NCI-H1694 (cell line): ENCODE results near the gene FBRSL1.

ENCODE experiments used
- DNase-seq: peaks from one replicate; lab custom pipeline; 2025; lab: John Stamatoyannopoulos, UW

Gene FBRSL1

GRCh38 chr12:132497514-132498405, 7.8 kb downstream of the FBRSL1 start:
- DNase-seq, result no peak

DNA sequence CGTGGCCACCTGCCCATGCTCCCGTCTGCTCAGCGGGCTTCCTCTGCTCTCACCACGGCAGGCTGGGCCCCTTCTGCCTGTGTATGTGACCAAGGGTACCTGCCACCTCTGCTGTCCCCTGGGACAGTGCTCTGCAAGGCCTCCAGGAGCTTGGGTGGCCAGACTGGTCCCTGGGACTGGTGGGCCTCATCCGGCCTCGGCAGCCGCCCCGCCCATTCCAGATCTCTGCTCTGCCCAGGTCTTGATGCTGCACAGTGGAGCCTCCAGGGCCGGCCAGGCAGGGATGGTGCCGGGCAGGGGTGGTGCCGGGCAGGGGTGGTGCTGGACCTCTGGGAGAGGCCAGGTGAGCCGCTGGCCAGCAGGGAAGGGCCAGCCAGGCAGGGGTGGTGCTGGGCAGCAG, 9.0 kb downstream of the FBRSL1 start:
- DNase-seq, result no peak

GRCh38 chr12:132500142-132500855, 10.3 kb downstream of the FBRSL1 start:
- no peak for DNase-seq

DNA sequence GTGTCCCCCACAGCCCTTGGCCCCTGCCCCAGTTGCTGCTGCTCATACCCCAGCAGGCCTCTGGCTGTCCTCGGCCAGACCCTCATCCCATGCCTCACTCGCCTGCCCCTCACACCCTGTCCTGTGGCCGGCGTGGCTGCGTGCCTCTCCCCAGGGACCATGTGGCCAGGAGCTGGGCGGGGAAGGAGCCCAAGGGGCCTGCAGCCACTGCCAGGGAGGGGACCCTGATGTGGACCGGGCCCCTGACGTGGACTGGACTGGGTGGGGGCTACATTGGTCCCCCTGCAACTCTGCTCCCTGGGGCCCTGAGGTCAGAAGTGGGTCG, 10.9 kb downstream of the FBRSL1 start:
- DNase-seq, result no peak

DNA sequence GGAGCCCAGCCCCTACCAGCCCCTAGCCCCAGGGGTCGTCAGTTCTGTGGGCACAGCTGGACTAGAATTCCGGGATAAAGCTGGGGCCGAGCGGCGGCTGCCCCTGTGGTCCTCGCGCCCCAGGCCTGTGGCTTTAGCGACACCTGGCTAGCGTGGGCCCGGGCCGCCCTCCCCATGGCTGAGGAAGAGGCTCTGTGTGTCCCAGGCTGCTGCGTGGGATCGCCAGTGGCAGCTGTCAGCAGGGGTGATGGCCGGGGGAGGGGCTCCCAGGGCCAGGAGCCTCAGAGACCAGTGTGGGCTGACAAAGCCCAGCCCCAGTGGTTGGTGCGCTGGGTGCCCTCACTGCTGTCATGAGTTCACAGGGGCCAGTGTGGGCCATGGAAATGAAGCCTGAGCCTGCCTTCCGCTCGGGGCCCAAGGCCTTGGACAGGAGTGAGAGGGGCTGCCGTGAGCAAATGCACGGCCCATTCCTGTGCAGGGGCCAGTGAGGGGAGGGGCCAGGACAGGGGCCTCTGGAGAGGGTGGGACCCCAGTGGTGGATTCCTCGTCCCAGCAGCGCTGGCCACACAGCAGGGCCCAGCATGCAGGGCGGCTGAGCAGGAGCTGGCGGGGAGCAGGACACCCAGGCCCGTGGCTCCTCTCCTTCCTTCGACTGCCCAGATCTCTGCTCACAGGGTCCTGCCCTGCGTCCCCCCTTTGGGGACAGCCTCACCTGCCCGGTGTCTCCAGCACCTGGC, 11.4 kb downstream of the FBRSL1 start:
- no peak for DNase-seq

DNA sequence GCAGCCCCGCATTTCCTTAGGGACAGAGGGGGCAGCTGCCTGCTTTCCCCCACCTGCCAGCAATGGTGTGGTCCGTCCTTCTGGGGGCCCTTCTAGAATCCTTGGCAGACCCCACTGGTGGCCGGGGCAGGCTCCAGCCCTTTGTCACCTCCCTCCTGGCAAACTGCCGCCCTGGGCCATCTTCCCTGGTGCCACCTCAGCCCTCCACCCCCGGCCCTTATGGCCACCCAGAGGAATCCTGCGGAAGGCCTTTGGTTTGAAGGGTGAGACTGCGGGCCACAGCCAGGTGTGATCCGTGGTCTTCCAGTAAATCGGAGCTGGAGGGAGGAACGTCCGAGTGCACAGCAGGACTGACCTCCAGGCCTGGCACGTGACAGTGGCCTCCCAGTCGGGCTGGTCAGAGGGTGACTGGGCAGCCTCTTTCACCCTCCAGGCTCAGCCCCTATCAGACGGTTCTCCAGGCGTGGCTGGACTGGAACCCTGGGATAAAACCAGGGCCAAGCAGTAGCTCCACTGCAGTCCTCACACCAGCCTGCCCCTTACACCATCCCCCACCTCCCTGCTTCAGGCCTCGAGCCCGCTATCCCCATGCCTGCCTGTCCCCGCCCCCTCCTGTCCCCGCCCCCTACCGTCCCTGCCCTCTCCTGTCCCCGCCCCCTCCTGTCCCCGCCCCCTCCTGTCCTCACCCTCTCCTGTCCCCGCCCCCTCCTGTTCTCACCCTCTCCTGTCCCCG, 12.4 kb downstream of the FBRSL1 start:
- no peak for DNase-seq

DNA sequence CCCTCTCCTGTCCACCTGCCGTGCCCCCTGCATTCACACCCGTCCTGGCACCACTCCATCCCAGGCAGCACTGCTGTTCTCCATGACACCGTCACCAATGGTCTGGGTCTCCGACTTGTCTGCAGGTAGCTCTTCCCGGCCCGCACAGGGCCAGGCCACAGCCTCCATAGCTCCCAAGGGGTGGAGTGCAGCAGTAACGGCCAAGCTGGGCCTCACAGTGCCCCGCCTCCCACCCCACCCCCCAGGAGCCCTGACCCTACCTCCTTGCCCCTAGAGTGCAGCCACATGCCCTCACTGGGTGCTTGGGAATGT, 12.9 kb downstream of the FBRSL1 start:
- DNase-seq, result no peak

DNA sequence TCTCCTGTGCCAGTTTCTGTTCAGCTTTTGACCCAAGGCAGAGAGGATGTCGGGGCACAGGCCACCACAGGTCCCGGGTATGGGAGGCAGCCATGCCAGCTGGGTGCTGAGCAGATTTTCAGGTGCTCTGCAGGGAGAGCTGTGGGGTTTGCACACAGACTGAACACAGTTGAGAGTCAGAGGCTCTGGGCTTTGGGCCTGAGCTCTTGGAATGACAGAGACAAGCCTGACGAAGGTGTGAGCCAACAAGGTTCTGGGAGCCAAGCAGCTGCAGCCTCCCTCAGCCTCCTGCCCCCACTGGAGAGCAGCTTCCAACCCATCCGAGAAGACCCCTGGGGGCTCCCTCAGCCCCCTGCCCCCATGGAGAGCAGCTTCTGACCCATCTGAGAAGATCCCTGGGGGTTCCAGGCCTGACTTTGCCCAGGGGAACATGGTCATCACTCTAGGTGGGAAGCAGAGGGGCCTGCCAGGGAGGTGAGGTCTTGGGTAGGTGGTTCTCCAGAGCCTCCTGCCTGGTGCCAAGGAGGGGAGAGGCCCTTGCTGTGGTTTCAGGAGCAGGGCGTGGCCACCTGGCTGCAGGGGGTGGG, 13.8 kb downstream of the FBRSL1 start:
- no peak for DNase-seq

DNA sequence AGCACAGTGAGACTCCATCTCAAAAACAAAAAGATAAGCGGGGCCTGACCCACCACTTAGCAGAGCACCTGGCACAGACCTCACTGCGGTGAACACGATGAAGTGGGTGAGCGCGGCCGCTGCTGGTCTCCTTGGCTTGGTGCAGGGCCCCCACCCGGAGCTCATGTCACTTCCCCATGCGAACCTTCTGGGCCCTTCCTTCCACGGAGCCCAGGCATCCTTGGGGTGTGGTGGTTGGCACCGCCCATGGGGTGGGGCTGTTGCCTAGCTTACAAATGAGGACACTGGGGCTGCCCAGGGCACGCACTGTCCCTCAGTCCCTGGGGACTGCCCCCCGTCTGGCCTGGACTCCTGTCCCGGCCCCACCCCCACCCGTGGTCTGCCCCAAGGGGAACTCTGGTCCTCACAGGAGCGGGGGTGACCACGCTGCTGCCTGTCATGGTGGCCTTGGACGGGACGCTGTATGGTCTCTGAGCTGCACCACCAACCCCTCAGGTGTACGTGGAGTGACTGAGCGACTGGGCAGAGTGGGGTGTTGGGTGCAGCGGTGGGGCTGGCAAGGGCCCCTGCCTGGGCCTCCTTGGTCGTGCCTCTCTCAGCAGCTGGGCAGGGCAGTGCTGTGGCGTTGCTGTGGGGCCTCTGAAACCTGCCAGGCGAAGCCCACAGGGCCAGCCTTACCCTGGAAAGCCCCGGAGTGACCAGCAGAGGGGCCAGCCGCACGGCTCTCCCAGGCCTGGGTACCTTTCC, 15.3 kb downstream of the FBRSL1 start:
- DNase-seq, result no peak

DNA sequence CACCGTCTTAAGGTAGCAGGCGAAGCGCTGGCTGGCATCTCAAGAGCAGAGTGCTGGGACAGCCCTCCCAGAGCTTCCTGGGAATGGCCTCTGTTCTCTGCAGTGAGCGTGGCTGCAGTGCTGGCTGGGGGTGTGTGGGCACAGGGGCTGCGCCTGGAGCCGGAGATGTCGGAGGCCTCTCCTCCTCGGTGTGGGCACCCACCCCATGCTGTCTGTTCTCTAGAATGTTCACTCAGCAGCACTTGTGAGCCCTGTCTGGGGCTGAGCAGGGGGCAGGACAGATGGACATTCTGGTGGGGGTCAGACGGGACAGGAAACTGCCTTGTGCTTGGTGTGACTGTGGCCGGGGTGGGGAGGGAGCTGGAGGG, 15.9 kb downstream of the FBRSL1 start:
- DNase-seq, result no peak

GRCh38 chr12:132506328-132507160, 16.6 kb downstream of the FBRSL1 start:
- DNase-seq, result no peak

DNA sequence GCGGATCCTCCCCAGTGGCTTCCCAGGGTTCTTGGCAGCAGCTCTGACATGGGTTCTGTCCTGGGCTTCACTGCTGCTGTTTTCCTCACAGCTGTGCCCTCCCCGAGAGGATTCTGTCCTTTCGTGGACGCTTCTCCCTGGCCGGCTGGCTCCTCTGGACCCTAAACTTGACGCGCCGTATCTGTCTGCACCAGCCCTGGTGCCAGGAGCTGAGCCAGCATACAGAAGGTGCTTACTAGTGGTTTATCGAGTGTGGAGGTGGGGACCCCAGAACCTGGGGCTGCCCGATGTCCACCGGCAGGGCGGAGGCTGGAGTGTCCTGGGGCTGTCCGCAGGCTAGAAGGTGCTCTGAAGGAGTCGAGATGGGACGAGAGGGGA, 17.2 kb downstream of the FBRSL1 start:
- DNase-seq, result no peak

- DNase-seq, result no peak
Observed at GRCh38 chr12:132507656-132508490, 17.9 kb downstream of the FBRSL1 start.

DNA sequence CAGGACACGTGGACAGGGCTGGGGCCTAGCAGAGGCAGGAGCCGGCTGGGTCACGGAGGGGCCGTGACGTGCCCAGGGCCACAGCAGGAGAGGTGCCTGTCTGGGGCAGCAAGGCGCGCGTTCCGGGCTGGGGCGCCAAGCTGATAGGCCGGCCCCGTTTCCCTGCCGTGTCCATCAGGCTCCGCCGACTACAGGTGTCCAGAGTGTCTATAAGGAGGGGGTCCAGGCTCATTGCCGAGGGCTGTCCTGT, 18.5 kb downstream of the FBRSL1 start:
- DNase-seq, result no peak

- DNase-seq, result no peak
Observed at GRCh38 chr12:132508860-132509732, 19.1 kb downstream of the FBRSL1 start.

GRCh38 chr12:132510111-132510724, 20.3 kb downstream of the FBRSL1 start:
- no peak for DNase-seq

DNA sequence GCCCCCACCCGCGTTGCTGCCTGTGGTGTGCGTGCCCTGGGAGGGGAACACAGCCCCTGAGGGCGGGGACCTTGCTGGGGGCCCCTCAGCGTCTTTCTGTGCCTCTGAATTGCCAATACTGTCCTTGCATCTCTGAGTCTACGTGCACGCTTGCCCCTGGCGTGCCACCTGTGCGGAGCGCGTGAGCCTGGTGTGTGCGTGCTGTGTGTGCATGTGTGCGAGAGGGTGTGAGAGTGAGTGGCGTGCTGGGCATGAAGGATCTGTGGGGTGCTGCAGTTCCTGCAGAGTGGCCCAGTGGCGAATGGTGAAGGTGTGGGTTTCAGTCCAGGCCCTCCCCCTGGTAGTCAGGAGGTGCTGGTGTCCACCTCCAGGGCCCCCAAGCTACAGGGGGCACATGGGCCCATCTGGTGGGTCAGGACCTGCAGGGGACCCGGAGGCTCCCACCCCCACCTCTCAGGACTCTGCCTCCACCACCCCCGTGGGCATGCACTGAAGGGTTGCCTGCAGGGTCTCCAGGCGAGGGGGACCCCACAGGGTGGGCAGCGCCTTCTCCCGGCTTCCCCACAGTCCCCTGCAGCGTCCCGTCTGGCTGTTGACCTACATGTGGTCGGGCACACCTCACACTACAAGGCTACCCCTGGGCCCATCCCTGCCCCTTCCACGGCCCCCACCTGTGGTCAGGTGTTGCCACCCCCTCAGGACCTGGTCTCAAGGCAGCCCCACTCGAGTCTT, 21.0 kb downstream of the FBRSL1 start:
- DNase-seq, result no peak
